A673 (cell line): ENCODE measurements around the gene RHOV.

Experiments used
- EZH2 ChIP-seq: fragments of 200-600 bp; sonication (generic); IDR thresholded peaks from 2 replicates; pipeline ENCODE4 v1.6.1; 2017; ENCODE audit warnings: borderline replicate concordance, low read depth, mild to moderate bottlenecking, mixed read lengths, antibody characterized with exemption, low read length; ENCODE audit not compliant: poor library complexity, severe bottlenecking
- TF ChIP-seq, protein P1 (sequence below): fragments of 300-800, 200-600 bp; sonication (generic); conservative IDR thresholded peaks from 2 replicates; pipeline ENCODE4 v1.5.1; 2017; ENCODE audit warnings: low read depth, mild to moderate bottlenecking, antibody characterized with exemption, low read length, moderate library complexity, mixed read lengths

DNA sequence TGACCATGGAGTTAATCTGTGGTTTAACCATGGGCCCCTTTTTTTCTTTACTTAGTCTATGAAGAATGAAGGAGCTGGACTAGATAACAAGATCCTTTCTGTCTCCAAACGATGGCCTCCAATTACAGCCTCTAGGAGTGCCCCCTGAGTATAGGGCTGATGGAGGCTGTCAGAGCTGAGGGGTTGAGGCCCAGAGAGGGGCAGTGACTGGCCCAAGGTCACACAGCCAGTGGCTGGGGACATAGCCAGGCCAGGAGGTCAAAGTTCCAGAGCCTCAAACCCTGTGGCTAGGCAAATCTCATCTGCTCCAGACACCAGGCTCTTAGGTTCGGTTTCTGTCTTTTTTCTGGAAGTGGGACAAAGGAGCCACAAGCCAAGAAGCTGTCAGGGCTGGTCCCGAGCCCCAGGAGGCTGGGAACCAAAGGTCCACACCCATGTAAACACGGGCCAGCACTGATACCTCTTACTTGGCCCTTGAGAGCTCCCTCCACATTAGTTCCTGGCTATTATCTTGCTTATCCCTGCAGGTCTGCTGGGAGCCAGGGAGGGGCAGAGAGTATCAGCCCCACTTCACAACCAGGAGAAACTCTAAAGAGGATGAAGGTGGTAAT is 10.3 kb downstream of the RHOV start:
- TF ChIP-seq, protein P1, sequence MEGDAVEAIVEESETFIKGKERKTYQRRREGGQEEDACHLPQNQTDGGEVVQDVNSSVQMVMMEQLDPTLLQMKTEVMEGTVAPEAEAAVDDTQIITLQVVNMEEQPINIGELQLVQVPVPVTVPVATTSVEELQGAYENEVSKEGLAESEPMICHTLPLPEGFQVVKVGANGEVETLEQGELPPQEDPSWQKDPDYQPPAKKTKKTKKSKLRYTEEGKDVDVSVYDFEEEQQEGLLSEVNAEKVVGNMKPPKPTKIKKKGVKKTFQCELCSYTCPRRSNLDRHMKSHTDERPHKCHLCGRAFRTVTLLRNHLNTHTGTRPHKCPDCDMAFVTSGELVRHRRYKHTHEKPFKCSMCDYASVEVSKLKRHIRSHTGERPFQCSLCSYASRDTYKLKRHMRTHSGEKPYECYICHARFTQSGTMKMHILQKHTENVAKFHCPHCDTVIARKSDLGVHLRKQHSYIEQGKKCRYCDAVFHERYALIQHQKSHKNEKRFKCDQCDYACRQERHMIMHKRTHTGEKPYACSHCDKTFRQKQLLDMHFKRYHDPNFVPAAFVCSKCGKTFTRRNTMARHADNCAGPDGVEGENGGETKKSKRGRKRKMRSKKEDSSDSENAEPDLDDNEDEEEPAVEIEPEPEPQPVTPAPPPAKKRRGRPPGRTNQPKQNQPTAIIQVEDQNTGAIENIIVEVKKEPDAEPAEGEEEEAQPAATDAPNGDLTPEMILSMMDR, result no peak
- no peak for TF ChIP-seq EZH2
